ENCODE measurements around the gene SEC11A.
"Not testable (repeated sequence)": the region's sequence is repeated elsewhere in the genome, so short reads cannot be mapped to it uniquely, and the experiment has no call there.

SEC11A gene

DNA sequence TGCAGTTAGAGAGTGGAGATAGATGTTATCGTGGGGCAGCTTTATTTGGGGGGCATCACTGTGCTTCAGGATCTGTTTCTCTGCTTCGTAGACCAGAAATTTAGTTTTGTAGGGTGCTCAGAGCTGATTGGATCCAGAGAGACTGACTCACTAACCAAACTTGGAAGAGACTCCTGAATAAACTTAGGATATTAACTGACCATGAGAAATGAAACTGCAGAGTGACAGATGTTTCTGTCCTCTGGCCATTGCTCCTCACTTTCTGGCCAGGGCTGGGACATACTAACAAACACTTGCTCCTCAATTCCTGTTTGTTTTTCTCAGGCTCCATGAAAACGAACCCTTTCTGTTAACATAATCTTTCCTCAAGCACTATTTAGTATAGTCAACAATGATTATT is 36.8 kb upstream of the SEC11A start:
- no peaks in the 10 kb centered on the region for H3K9me3 ChIP-seq (ENCODE audit: control insufficient read depth, insufficient read depth, low read depth, low read length)
- peaks cover 18% of the 10 kb centered on the region for H3K4me1 ChIP-seq (ENCODE audit: control insufficient read depth, insufficient read depth, low read length)
- no peaks in the 10 kb centered on the region for H3K36me3 ChIP-seq (ENCODE audit: control insufficient read depth, insufficient read depth, low read length)
- H3K4me3 ChIP-seq (ENCODE audit: low read depth, low read length): no peak overlapping the region
- H3K27me3 ChIP-seq (ENCODE audit: control insufficient read depth, insufficient read depth, low read length): no peaks in the 10 kb centered on the region
- no peak overlapping the region for H3K27ac ChIP-seq (ENCODE audit: low read depth, low read length)
- H3K9ac ChIP-seq (ENCODE audit: low read length): no peak overlapping the region

DNA sequence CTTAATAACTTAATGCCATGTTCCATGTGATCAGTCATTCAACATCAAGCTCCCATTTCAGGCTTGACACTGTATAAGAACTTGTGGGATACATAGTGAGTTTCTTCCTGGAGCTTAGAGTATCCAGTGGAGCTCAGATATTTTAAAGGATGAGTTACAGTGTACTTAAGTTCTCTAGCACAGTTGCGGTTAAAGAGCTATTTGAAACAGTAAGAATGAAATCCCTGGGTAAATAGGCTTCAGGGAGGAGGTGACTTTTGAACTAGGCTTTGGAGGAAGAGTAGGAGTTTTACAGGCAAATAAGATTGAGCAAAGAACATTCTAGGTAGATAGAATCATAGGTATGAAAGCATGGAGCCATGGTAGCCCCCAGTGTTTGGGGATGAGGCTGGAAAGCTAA is 36.3 kb upstream of the SEC11A start:
- Histone ChIP-seq H3K4me1 (ENCODE audit: control insufficient read depth, insufficient read depth, low read length) (peaks cover 21% of the 10 kb centered on the region), H3K9ac (ENCODE audit: low read length) (no peak overlapping the region), H3K9me3 (ENCODE audit: control insufficient read depth, insufficient read depth, low read depth, low read length) (no peaks in the 10 kb centered on the region), H3K36me3 (ENCODE audit: control insufficient read depth, insufficient read depth, low read length) (no peaks in the 10 kb centered on the region), H3K27ac (ENCODE audit: low read depth, low read length) (no peak overlapping the region), H3K27me3 (ENCODE audit: control insufficient read depth, insufficient read depth, low read length) (no peaks in the 10 kb centered on the region), H3K4me3 (ENCODE audit: low read depth, low read length) (no peak overlapping the region)

- not testable (repeated sequence) for H3K27me3 ChIP-seq (ENCODE audit: control insufficient read depth, insufficient read depth, low read length); H3K9me3 ChIP-seq (ENCODE audit: control insufficient read depth, insufficient read depth, low read depth, low read length); H3K4me3 ChIP-seq (ENCODE audit: low read depth, low read length); H3K27ac ChIP-seq (ENCODE audit: low read depth, low read length); H3K36me3 ChIP-seq (ENCODE audit: control insufficient read depth, insufficient read depth, low read length); H3K9ac ChIP-seq (ENCODE audit: low read length)
- H3K4me1 ChIP-seq (ENCODE audit: control insufficient read depth, insufficient read depth, low read length): peaks cover 24% of the 10 kb centered on the region
These were observed 35.8 kb upstream of the SEC11A start for GRCh38 chr15:84751721-84752120.

DNA sequence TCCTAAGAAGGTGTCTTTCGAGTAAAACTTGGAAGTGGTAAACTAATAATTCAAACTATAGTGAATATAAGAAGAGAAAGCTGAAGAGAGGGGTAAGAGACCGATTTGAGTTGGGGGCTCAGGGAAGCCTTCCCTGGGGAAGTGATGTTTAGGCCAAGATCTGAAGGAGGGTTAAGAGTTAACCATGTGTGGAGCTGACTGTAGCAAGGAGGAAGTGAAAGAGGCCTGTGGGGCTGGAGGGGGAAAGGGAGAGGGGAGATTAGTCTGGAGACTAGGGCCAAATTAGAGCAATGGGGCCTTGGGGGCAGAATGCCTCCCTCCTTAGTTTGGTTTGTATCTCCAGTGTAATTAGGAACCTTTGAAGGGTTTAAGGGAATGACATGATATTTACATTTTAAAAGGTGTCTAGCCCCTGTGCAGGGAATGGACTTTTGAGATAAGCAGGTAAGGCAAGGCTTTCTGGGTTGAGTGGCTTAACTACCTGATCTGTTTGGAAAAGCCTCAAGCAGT is 34.7 kb upstream of the SEC11A start:
- Histone ChIP-seq H3K27ac (ENCODE audit: low read depth, low read length) (no peak overlapping the region), H3K9ac (ENCODE audit: low read length) (no peak overlapping the region), H3K36me3 (ENCODE audit: control insufficient read depth, insufficient read depth, low read length) (no peaks in the 10 kb centered on the region), H3K27me3 (ENCODE audit: control insufficient read depth, insufficient read depth, low read length) (no peaks in the 10 kb centered on the region), H3K4me3 (ENCODE audit: low read depth, low read length) (peak overlapping the region; percentile 26; the same call in 1 of the 2 replicates), H3K4me1 (ENCODE audit: control insufficient read depth, insufficient read depth, low read length) (peaks cover 24% of the 10 kb centered on the region), H3K9me3 (ENCODE audit: control insufficient read depth, insufficient read depth, low read depth, low read length) (no peaks in the 10 kb centered on the region)

GRCh38 chr15:84749111-84749991 is 33.4 kb upstream of the SEC11A start:
- Histone ChIP-seq H3K36me3 (ENCODE audit: control insufficient read depth, insufficient read depth, low read length) (no peaks in the 10 kb centered on the region), H3K4me1 (ENCODE audit: control insufficient read depth, insufficient read depth, low read length) (peaks cover 24% of the 10 kb centered on the region), H3K27ac (ENCODE audit: low read depth, low read length) (peak overlapping the region; percentile 1; the same call in 1 of the 2 replicates), H3K27me3 (ENCODE audit: control insufficient read depth, insufficient read depth, low read length) (no peaks in the 10 kb centered on the region), H3K9me3 (ENCODE audit: control insufficient read depth, insufficient read depth, low read depth, low read length) (no peaks in the 10 kb centered on the region), H3K4me3 (ENCODE audit: low read depth, low read length) (peak overlapping the region; percentile 75), H3K9ac (ENCODE audit: low read length) (peak overlapping the region; percentile 73)

DNA sequence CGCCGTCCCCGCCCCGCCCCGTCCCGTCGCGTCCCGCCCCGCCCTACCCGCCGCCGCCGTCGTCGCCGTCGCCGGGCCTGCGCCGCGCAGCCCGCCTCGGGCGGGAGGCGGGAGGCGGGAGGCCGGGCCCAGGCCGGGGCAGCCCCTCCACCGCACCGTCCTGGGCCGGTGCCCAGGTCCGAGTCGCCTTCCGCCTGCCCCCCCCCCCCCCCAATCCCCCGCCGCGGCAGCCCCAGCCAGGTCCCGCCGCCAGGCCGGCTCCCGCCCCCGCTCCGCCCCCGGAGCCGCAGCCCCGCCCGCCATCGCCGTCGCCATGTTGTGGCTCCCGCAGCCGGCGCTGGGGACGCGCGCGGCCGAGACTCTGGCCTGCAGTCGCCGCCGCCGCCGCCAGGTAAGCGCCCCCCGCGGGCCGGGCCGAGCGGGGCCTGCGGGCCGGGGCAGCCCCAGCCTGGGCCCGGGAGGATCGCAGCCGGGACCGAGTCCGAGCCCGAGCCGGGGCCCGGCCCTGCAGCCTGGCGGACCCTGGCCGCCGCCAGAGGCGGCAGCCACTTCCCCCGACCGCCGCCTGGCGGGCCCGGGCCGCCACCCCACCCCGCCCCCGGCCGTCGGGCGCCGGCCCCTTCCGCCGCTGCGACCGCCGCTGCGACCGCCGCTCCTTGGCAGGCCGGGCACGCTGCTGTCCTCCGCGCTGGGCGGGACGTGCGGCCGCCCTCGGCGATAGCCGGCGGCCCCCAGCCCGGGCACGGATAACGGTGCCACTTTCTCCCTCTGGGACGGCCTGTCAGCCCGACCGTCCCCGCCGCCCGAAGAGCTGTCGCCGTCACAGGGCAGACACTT is 32.6 kb upstream of the SEC11A start, which contains the start of gene ZNF592:
Gene ZNF592, plus strand, starts transcription at position 319 of the 837 bp plus-strand sequence. CDS start 34,084 bp downstream, outside the sequence.
- Histone ChIP-seq H3K27ac (ENCODE audit: low read depth, low read length) (peak within 1 kb of the TSS; percentile 74), H3K27me3 (ENCODE audit: control insufficient read depth, insufficient read depth, low read length) (no peaks in the 10 kb centered on the region), H3K9me3 (ENCODE audit: control insufficient read depth, insufficient read depth, low read depth, low read length) (no peaks in the 10 kb centered on the region), H3K4me3 (ENCODE audit: low read depth, low read length) (peak within 1 kb of the TSS; percentile 81), H3K4me1 (ENCODE audit: control insufficient read depth, insufficient read depth, low read length) (peaks cover 24% of the 10 kb centered on the region), H3K9ac (ENCODE audit: low read length) (peak within 1 kb of the TSS; percentile 90), H3K36me3 (ENCODE audit: control insufficient read depth, insufficient read depth, low read length) (no peaks in the 10 kb centered on the region)

DNA sequence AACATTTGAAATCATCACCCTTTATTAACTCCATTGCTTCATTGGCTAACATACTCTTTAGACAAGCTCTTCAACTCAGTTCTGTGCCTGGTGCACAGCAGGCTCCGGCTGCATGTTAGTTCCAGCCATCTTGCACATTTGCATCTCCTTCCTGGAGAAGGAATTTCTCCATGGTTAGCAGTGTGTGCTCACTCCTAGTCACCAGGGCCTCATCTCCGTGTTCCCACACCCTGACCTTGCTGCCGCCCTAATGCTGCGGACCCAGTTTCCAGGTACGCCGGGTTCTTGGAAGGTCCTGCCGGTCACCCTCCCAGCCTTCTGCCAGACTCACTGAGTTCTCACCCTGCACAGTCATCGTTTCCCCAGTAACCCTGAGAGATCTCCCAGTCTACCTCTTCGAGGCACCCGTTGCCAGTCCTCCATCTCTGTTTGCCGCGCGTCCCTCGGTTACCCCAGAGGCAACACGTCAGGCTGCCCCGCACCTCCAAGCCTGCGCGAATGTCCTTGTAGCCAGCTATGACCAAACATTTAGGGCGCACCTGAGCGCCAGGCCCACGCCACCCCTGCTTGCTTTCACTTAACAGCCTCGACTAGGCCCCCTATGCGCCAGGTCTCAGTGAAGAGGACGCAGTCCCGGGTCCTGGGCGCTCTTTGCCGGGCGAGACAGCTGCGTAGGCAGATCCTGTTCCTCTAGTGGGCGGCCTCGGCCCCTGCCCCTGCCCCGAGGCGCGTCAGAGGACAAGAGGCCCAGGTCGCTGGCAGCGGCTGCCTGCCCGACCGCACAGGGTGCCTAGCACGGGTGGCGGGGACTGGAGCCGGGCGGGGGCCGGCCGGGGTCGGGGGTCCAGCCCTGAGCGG is 31.7 kb upstream of the SEC11A start:
- H3K27me3 ChIP-seq (ENCODE audit: control insufficient read depth, insufficient read depth, low read length): no peaks in the 10 kb centered on the region
- H3K36me3 ChIP-seq (ENCODE audit: control insufficient read depth, insufficient read depth, low read length): no peaks in the 10 kb centered on the region
- peaks cover 24% of the 10 kb centered on the region for H3K4me1 ChIP-seq (ENCODE audit: control insufficient read depth, insufficient read depth, low read length)
- H3K9me3 ChIP-seq (ENCODE audit: control insufficient read depth, insufficient read depth, low read depth, low read length): no peaks in the 10 kb centered on the region
- peak overlapping the region; percentile 74 for H3K27ac ChIP-seq (ENCODE audit: low read depth, low read length)
- H3K9ac ChIP-seq (ENCODE audit: low read length): peak overlapping the region; percentile 90
- H3K4me3 ChIP-seq (ENCODE audit: low read depth, low read length): peak overlapping the region; percentile 81

DNA sequence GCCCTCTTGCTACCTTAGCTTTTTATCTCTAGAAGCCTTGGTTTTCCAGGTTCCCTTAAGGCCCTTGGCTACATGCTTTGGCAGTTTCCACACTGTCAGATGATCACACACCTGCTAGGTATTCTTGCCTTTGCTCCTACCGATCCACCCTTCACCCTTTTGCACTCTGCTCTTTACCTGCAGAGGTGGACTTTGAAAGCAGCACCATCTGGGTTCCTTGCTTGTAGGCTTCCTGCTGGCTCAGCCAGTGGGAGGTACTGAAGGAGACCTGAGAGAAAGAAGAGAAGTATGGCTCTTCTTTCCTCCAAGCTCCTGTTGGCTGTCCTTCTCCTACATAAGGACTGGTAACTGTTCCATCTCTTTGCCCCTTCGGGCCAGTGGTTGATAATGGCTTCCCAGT is 25.2 kb upstream of the SEC11A start:
- Histone ChIP-seq H3K9ac (ENCODE audit: low read length) (no peak overlapping the region), H3K36me3 (ENCODE audit: control insufficient read depth, insufficient read depth, low read length) (no peaks in the 10 kb centered on the region), H3K4me1 (ENCODE audit: control insufficient read depth, insufficient read depth, low read length) (no peaks in the 10 kb centered on the region), H3K4me3 (ENCODE audit: low read depth, low read length) (no peak overlapping the region), H3K27me3 (ENCODE audit: control insufficient read depth, insufficient read depth, low read length) (no peaks in the 10 kb centered on the region), H3K27ac (ENCODE audit: low read depth, low read length) (no peak overlapping the region), H3K9me3 (ENCODE audit: control insufficient read depth, insufficient read depth, low read depth, low read length) (no peaks in the 10 kb centered on the region)

DNA sequence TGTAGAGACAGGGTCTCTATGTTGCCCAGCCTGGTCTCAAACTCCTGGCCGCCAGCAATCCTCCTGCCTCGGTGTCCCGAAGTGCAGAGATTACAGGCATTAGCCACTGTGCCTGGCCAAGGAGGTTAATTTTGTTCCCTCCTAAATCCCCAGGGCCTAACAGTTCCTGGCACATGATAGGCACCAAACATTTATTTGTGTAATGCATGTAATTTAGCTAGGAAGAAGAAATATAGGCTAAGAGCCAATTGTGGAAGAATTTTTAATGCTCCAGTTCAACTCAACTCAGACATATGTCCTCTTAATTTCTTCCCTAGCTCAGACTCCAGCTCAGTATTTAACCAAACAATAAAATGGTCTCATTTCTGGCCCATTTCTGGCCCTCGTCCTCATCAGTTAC is 24.8 kb upstream of the SEC11A start:
- H3K4me1 ChIP-seq (ENCODE audit: control insufficient read depth, insufficient read depth, low read length): peaks cover under 1% of the 10 kb centered on the region
- H3K27me3 ChIP-seq (ENCODE audit: control insufficient read depth, insufficient read depth, low read length): no peaks in the 10 kb centered on the region
- no peaks in the 10 kb centered on the region for H3K9me3 ChIP-seq (ENCODE audit: control insufficient read depth, insufficient read depth, low read depth, low read length)
- H3K27ac ChIP-seq (ENCODE audit: low read depth, low read length): no peak overlapping the region
- no peaks in the 10 kb centered on the region for H3K36me3 ChIP-seq (ENCODE audit: control insufficient read depth, insufficient read depth, low read length)
- H3K9ac ChIP-seq (ENCODE audit: low read length): no peak overlapping the region
- no peak overlapping the region for H3K4me3 ChIP-seq (ENCODE audit: low read depth, low read length)

GRCh38 chr15:84737005-84737404 is 21.1 kb upstream of the SEC11A start:
- Histone ChIP-seq H3K4me3 (ENCODE audit: low read depth, low read length) (no peak overlapping the region), H3K36me3 (ENCODE audit: control insufficient read depth, insufficient read depth, low read length) (no peaks in the 10 kb centered on the region), H3K9me3 (ENCODE audit: control insufficient read depth, insufficient read depth, low read depth, low read length) (no peaks in the 10 kb centered on the region), H3K27me3 (ENCODE audit: control insufficient read depth, insufficient read depth, low read length) (no peaks in the 10 kb centered on the region), H3K27ac (ENCODE audit: low read depth, low read length) (no peak overlapping the region), H3K4me1 (ENCODE audit: control insufficient read depth, insufficient read depth, low read length) (peaks cover 12% of the 10 kb centered on the region), H3K9ac (ENCODE audit: low read length) (no peak overlapping the region)

Data from HUES6 (cell line).